Fibroblast of skin of left biceps (primary cell): ENCODE data around the gene DIPK1A.

Experiments
- DNase-seq, 2 experiments: peaks; one replicate each; pipeline ENCODE4 v3.0.0-alpha.2; 2013; ENCODE audit warnings: low read depth in 2 of 2

Gene DIPK1A

DNA sequence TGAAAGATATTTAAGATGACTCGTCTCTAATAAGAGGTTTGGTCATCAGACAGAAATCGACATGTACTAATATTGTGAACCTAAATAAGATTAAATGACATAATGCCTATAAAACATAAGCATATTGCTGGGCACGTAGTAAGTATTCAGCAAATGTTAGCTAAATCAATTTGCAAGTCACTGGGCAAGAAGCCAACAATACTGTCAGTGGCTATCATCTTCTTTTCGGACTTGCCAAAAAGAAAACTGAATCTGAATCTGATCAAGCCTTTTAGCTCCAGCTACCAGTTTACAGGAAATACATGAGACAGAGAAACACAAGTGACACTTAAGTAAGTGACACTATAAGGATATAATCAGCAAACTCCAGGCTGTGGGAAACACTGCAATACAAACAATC lies 83.5 kb downstream of the DIPK1A start:
- DNase-seq: no peak

DNA sequence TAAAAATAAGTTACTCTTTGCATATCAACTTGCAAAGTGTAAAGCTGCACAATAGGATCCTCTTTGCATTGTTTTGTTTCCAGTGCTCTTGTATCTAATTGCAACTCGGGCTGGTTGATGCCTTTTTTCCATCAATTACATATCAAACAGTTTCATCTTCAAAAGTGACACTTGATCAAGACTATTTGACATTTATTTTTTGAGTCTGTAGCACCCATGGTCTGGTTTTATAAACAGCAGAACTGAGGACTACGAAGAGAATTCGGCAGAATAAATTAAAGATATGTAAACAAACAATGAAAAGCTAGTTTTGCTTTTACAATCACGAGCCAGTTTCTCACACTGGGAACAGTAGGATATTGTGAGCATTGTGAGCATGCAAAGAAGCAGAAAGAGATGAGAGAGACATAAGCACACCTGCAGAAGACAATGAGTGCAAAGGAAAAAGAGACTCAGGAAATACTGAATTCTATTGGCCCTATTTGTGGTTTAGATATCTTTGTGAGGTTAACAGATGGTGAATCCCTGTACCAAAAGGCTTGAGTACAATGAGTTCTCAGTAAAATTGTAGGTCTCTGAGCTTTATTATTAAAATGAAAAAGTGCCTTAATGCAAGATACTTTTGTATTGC lies 84.1 kb downstream of the DIPK1A start:
- DNase-seq: no peak

DNA sequence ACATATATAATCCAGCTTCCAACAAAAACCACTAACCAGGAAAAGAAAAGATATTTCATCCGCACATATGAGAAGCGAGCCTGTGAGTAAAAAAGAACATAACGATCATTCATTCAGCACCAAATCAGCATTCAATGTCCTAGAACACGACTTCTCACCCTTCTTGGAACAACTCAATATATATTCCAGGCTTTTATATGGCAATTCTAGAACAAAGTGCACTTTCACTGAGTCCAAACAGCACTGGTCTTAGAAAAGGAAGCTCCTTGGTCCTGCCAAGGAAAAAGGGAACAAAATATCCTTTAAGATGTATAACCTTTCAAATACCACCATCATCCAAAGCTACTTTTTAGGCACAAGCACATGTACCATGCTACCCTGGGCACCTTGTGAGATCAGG lies 84.9 kb downstream of the DIPK1A start:
- DNase-seq: no peak

DNA sequence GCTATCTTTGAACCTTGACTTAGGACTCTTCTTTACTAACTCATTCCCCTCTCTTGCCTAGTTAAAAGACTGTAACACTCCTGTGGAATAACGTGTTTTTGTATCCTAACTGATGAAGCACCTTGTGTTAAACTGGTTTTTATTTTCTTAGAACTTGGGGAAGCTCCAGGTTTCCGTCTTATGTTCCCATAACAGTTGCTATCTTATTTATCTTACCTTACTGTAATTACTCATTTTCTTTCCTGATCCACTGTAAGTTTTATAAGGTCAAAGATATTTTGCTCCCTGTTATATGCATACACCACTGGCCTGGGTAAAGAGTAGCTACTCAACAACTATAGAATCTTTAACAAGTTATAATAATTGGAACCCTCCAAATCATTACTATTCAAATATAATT lies 86.3 kb downstream of the DIPK1A start:
- DNase-seq: no peak

DNA sequence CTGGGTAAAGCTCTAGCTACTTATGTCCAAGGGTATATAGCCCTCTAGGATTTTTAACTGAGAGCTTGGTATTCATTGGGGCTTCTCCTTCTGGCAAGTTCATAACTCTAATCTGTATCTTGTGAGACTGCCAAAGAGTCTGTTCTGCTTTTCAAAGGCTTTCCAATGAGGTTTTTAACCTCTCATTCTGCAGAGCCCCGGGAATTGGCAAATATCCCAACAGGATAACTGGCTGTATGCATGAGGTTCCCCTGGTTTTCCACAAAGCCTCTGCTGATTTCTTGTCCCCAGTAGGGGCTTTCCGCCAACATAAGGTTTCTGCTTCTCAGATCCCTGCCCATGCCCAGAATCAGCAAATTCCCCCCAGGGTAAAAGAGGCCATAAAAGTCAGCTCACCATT lies 88.5 kb downstream of the DIPK1A start:
- no peak for DNase-seq

DNA sequence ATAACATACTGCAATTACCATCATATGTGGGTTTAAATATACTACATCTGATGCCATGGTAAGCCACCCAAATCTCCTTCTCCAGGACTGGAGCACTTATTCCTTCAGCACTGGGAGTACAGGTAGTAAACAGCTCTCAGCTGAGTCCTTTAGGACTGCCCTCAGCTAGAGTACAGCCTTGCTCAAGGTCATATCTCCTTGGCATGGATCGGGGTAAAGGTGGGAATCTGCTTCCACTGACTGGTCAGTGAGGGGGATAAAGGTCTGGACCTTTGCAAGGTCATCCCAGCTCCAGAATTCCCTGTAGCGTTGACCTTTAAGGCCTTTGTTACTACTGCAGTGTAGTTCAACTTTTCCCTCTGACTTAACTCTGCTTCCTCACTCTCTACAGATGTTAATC lies 90.7 kb downstream of the DIPK1A start:
- DNase-seq: no peak

DNA sequence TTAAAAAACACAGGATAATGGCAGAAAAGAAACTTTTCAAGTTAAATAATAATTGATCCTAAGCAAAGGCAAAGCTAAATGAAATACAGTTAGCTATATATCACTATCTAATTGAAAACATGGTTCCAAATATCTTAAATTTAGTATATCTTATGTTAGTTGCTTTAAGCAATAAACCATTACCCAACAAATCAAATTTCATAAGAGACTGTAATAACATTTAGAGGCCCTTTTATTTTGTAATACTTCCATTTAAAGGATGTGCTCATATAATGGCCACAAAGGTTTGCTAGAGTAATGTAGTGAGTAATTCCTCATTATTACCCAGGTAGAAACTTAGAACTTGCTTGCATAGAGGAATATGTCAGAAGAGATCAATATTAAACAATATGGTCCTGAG lies 97.1 kb downstream of the DIPK1A start:
- no peak for DNase-seq

DNA sequence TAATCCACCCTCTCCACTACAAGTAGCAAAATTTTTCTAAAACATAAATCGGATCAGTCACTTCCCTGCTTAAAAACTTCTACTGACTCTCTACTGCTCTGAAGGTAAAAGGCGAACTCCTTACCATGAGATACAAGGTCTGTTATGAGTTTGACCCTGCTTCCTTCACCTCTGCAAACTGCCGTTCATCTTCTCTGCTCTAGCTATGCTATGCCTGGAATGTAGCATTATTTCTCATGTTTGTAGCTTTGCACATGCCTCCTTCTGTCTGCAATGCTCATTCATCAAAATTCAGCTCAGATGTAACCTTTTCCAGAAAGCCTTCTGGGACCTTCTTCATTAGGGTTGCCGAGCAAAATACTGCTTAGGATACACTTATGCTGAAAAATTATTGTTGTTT lies 98.7 kb downstream of the DIPK1A start:
- DNase-seq: no peak

DNA sequence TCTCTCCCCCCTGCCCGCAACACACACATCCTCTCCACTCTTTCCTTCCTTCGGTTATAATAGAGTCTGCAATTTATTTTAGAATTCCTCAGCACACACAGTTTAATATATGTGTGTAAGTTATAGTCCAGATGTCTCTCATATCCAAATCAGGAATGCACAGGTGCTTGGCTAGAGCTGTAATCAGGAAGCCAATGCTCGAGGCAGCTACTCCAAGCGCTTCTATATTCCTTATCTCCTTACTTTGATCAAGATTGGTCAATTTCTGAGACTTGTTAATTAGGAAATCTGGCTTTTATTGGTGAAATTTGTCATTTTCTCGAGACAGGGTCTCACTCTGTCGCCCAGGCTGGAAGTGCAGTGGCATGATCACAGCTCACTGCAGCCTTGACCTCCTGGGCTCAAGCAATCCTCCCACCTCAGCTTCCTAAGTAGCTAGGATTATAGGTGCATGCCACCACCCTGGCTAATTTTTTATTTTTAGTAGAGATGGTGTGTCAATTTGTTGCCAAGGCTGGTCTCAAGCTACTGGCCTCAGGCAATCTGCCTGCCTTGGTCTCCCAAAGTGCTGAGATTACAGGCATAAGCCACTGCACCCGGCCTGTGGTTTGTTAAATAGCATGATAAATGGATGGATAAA lies 101.7 kb downstream of the DIPK1A start:
- no peak for DNase-seq

DNA sequence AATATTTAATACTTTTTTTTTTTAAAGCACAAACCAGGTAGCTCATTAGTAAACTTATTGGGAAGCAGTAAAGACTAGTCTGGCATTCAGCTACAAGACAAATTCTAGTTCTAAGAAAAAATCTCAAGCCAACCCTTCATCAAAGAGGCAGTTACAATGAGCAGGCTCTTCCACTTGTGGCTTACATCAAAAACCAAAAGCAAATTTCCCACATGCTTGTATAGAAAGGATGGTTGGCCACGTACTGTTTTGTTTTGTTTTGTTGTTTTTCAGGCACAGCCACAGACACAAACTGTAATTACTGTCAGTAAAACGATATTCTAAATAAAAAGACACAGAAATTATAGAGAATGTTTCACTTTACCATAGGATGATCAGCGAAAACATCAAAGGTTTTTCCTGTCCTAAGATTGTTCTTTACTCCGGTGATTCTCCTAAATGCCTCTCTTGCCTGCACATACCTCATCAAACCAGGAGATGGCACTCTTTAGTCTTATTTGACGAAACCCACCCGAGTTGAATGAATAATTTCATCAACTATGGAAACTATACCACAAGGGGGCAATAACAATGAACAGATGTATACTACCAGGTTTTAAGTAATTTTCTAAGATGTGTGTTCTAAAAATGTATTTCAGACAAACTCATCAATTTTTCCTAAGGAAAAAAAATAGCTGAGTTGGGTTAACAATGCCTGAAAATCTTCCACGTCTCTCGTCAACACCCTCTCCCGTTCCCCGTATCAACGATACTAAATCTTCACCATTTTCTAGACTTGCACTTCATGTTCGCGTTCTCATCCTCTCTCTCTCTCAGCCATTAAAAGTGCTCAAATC lies 102.5 kb downstream of the DIPK1A start:
- DNase-seq: peak; percentile 58 to 62

DNA sequence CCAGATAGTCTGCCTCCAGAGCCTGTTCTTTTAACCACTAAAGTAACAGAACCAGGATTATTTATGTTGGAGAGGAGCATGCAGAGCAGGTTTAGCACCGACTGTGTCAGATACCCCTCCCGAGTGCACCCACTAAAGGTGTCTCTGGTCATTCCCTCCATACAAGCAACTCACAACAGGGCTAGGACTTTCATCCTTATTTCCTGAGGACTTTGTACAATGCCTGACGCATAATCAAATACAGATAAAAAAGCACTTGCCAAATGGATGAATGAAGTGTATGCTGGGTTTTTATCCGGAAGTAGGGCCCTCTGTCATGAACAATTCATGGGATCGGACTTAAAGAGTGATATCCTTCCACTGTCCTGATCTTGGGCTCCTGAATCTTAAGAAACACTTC lies 103.4 kb downstream of the DIPK1A start:
- no peak for DNase-seq

DNA sequence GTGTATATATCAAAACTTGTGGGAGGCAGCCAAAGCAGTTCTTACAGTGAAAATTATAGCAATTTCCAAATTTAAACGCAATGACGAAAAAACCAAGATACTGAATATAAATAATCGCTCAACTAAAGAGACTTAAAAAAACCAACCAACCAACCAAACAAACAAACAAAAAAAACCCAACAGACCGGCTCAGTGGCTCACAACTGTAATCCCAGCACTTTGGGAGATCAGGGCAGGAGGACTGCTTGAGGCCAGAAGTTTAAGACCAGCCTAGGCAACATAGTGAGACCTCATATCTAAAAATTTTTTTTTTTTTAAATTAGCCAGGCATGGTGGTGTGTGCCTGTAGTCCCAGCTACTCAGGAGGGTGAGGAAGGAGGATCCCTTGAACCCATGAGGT lies 106.0 kb downstream of the DIPK1A start:
- DNase-seq: no peak

DNA sequence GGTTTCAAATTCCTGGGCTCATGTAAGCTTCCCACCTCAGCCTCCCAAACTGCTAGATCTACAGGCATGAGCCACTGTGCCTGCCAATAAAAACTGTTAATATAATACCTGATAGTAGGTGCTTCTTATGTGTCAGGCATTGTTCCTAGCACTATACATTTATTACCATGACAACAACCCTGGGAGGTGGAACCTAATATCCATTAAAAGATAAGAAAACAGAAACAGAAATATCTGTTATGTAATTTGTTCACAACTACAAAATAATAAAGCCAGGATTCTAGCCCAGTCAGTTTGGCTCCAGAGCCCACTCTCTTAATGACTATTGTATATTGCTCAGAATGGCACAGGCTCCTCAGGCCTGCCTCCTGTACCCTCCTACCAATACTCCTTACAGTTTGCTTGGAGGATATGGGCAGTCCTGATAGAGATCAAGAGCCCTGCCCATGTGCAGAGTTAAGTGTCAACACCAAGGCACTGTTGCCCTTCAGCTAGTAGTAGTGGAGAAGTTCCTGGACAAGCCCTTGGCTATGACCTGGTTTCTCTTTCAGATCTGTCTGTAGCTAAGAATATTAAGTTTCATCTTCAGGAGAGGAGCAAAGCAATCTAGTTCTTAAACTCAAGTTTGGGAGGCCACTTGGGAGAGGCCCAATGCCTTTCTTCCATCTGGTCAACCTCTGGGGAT lies 107.0 kb downstream of the DIPK1A start:
- no peak for DNase-seq

DNA sequence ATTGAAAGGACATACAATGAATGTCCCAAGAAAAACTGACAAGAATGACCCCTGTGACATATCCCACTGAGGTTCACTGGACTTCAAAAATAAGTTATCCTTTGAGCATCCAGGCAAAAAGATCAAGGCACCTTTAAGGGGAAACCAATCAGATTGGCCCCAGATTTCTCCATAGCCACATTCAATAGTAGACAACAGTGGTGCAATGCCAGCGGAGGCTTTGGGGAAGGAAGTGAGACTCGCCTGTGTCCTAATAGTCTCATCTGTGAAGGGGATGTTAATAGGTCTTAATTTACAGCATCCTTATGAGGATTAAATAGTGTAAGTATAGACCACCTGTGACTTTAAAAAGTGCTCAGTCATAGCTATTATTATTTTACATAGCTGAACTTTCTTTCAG lies 108.0 kb downstream of the DIPK1A start:
- no peak for DNase-seq

DNA sequence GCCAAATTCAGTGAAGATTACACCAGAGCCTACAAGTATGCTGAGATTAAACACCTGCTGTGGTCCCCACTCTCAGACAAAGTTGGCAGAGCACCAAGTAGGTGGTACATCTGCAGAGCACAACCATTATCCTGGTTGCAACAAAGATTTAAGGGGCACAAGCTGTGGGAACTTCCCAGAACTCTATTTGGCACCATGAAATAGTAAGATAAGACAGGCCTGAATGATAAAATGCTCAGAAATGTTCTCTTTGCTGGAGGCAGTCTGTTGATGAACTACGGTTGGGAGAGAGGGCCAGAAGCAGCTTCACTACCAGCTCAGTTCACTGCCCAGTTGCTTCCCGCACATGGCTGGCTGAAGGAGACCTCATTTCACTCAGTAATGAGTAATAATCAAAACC lies 109.5 kb downstream of the DIPK1A start:
- no peak for DNase-seq

DNA sequence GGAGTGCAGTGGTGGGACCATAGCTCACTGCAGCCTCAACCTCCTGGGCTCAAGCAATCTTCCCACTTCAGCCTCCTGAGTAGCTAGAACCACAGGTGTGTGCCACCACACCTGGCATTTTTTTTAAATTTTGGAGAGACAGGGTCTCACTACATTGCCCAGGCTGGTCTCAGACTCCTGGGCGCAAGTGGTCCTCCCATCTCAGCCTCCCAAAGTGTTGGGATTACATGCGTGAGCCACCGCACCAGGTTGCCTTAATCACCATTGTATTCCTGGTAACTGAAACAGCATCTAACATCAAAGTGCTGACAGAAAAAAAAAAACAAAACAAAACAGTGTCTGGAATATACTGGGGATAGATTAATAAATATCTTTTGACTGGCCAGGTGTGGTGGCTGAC lies 111.2 kb downstream of the DIPK1A start:
- no peak for DNase-seq

DNA sequence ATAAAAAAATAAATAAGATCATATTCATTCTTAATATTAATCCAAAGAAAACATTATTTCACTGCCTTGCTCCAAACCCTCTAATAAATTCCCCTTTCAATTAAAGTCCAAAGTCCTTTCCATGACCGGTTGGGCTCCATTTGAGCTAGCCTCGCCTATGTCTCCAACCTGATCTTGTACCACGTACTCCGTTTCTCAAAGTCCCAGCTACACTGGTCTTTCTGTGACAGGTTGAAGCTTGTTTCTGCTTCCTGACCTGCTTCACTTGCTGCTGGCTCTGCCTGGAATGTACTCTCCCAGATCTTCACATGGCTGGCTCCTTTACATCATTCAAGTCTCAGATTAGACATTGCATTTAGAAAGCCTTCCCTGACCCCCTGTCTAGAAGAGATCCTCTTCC lies 113.1 kb downstream of the DIPK1A start:
- DNase-seq: no peak

DNA sequence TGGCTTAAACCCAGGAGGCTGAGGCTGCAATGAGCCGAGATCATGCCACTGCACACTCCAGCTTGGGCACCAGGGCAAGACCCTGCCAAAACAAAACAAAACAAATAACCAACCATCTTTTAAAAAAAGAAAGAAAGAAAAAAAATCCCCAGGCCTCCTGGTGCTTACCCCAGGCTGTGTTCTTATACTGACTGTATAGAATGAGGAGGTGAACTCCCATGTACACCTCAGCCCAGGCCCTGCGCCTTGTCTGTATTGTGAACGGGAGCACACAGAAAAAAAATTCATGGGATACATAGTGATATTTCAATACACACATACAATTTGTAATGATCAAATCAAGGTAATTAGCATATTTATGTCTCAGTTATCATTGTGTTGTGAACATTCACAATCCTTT lies 115.4 kb downstream of the DIPK1A start:
- DNase-seq: no peak

DNA sequence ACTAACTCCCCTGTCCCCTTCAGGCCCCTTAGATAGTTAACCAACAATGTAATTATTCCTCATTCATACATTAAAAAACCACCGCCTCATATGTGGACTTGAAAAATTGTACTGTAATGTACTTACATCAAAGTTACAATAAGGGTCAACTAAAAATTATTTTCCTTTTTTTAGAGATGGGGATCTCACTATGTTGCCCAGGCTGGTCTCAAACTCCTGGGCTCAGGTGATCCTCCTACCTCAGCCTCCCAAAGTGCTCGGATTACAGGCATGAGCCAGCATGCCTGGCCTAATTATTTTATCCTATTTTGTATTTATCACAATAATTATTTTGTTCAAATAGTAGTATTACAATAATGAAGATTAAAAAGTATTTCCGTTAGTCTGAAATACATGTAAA lies 116.8 kb downstream of the DIPK1A start:
- DNase-seq: no peak

DNA sequence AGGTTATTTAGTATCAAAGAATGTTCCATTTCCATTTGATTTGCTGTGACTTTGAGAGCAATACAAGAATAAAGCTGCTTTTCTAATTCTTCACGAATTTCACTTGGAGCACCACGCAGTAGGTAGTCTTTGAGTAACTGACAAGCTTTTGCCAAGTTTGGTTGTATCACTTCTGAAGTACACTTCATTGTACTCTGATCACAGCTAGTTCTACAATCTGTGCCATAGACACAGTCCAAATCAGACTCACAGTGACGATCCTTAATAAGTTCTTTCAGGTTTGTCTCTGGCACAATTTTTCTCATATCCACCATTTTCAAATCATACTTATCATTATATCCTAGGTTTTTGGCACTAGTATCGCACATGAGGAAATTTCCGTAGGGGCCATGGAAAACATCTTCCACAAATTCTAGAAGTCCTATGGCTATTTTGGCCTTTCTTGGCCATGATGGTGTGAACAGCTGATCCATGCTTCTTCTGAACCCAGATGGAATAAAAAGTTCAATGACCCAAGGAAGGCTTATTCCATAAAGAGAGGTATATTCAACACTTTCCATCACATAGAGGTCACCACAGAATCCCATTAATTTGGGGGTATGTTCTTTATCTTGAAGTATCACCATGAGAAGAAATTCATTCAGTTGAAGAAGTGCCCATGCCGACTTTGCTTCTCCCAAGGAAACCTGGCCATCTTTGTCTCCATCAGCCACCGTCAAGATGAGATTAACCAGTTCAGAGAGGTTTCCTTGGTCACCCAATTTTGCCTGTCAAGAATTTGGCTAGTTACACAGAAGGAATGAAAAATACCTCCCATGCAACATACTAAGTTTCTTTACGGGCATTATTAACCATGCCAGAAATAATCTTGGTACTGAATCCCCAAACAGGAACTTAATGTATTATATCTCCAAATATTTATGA lies 117.6 kb downstream of the DIPK1A start:
- no peak for DNase-seq

DNA sequence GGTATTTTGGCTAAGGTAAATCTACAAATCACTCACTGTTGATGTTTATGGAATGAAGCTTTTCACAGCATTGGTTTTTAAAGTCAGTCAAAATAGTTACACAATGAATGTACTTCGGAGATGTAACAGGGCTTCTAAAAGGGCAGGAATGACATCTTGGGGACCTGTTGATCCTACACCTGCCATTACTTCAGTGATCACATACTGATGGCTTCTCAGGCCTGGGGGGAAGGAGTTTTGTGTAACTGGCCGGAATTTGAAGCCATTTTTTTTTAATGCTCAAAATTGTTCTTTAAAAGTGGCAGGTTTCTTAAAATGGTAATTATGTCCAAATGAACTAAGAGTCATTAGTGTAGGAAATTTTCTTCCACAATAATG lies 118.2 kb downstream of the DIPK1A start:
- DNase-seq: no peak
